Activated naive CD4-positive, alpha-beta T cell treated with anti-CD3 and anti-CD28 coated beads, Interleukin-2, amount 10 ng/mL, durations not matched to agents 7 days and 5 days (primary cell): ENCODE results near the gene KNSTRN.

Experiments
- CTCF ChIA-PET: fragments of 350-600 bp; sonication (Branson Sonifier 250); formaldehyde crosslinking; loops from one replicate; lab custom pipeline; 2021; ENCODE audit warnings: antibody characterized with exemption; lab: Charles Lee
- DNase-seq: peaks from one replicate; pipeline ENCODE4 v3.0.0-alpha.2; 2020
- H3K27ac Mint-ChIP-seq: one replicate; pipeline ENCODE4 v1.8.0; 2021; ENCODE audit warnings: mild to moderate bottlenecking, moderate library complexity, mixed read lengths
- H3K27me3 Mint-ChIP-seq: one replicate; pipeline ENCODE4 v1.8.0; 2021; ENCODE audit warnings: mild to moderate bottlenecking, mixed read lengths
- H3K36me3 Mint-ChIP-seq: one replicate; pipeline ENCODE4 v1.8.0; 2021; ENCODE audit warnings: mixed read lengths
- H3K4me1 Mint-ChIP-seq: one replicate; pipeline ENCODE4 v1.8.0; 2021; ENCODE audit warnings: mixed read lengths
- H3K4me3 Mint-ChIP-seq: one replicate; pipeline ENCODE4 v1.8.0; 2021; ENCODE audit warnings: mild to moderate bottlenecking, moderate library complexity, mixed read lengths
- H3K9me3 Mint-ChIP-seq: one replicate; pipeline ENCODE4 v1.8.0; 2021; ENCODE audit warnings: mixed read lengths

KNSTRN gene

DNA sequence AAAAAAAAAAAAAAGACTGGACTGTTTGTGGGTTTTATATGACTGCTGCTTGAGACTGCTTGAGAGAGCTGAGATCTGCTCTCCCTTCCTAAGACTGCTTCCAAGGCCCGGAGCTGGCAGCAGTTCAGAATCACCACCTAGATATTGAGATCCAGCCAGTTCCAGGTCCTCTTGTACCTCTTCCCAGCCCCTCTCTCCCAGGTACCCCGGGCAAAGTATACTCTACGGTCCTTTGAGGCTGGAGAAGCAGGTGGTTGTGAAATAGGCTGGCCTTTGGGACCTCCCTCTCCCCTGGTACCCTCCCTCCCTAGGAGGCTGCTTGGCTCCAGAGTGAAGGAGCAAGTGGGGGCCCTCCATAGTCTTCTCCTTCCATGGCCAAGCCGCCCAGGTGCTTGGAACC is 45.7 kb downstream of the KNSTRN start:
- Mint-ChIP-seq H3K27me3 (peaks cover 34% of the 10 kb centered on the region), H3K4me1 (no peaks in the 10 kb centered on the region), H3K4me3 (no peak overlapping the region), H3K9me3 (no peaks in the 10 kb centered on the region), H3K36me3 (no peaks in the 10 kb centered on the region), H3K27ac (no peak overlapping the region)
- CTCF ChIA-PET, result interaction anchor here (0.7 kb wide), 1 partner anchor 81 kb away, joined by 3 read pairs; no protein-coding TSS in a partner anchor
- no peak for DNase-seq

- Mint-ChIP-seq H3K4me3 (no peak overlapping the region), H3K27ac (no peak overlapping the region), H3K36me3 (no peaks in the 10 kb centered on the region), H3K4me1 (peaks cover under 1% of the 10 kb centered on the region), H3K27me3 (peaks cover 42% of the 10 kb centered on the region), H3K9me3 (no peaks in the 10 kb centered on the region)
- CTCF ChIA-PET, result interaction anchor here (0.7 to 1.4 kb wide), 3 partner anchors 78 to 86 kb away, joined by 3 to 4 read pairs (median 3); no protein-coding TSS in a partner anchor
- DNase-seq, result no peak
These were observed 46.7 kb downstream of the KNSTRN start for GRCh38 chr15:40429068-40429710.

GRCh38 chr15:40430271-40430805 is 47.8 kb downstream of the KNSTRN start:
- Mint-ChIP-seq H3K4me1 (peaks cover 6% of the 10 kb centered on the region), H3K27ac (no peak overlapping the region), H3K4me3 (no peak overlapping the region), H3K36me3 (no peaks in the 10 kb centered on the region), H3K9me3 (no peaks in the 10 kb centered on the region), H3K27me3 (peaks cover 54% of the 10 kb centered on the region)
- no peak for DNase-seq
- CTCF ChIA-PET, result interaction anchor here (0.6 to 1.9 kb wide), 4 partner anchors 10 to 96 kb away, joined by 3 to 5 read pairs (median 4); no protein-coding TSS in a partner anchor

GRCh38 chr15:40435023-40435709 is 52.6 kb downstream of the KNSTRN start:
- H3K27me3 Mint-ChIP-seq, result peaks cover 85% of the 10 kb centered on the region
- no peak overlapping the region for H3K4me3 Mint-ChIP-seq
- H3K9me3 Mint-ChIP-seq, result no peaks in the 10 kb centered on the region
- peak overlapping the region; percentile 42 for H3K27ac Mint-ChIP-seq
- H3K36me3 Mint-ChIP-seq, result no peaks in the 10 kb centered on the region
- DNase-seq, result no peak
- H3K4me1 Mint-ChIP-seq, result peaks cover 29% of the 10 kb centered on the region
- CTCF ChIA-PET, result interaction anchor here (1.1 kb wide), 1 partner anchor 67 kb away, joined by 3 read pairs; no protein-coding TSS in a partner anchor

DNA sequence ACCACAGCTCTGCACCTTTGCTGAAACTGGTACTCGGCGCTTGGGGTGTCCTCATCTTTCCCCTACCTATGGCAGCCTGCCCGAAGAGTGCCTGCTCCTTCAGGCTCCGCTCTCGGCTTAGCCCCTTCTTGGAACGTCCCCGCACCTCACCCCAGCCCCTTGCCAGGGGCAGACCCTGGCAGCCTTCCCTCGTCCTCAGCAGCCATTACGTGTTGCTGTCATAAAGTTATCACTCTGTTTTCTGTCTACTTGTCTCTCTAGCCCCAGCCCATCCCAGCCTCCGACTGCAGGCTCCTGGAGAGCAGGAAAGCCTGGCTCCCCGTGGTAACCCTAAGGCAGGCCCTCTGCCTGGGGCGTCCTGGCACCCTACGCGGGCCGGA is 53.2 kb downstream of the KNSTRN start:
- CTCF ChIA-PET, result interaction anchor here (1.1 kb wide), 1 partner anchor 67 kb away, joined by 3 read pairs; no protein-coding TSS in a partner anchor
- peak overlapping the region; percentile 29 for H3K4me3 Mint-ChIP-seq
- DNase-seq, result no peak
- H3K36me3 Mint-ChIP-seq, result no peaks in the 10 kb centered on the region
- H3K4me1 Mint-ChIP-seq, result peaks cover 30% of the 10 kb centered on the region
- no peak overlapping the region for H3K27ac Mint-ChIP-seq
- H3K9me3 Mint-ChIP-seq, result no peaks in the 10 kb centered on the region
- peaks cover 86% of the 10 kb centered on the region for H3K27me3 Mint-ChIP-seq

DNA sequence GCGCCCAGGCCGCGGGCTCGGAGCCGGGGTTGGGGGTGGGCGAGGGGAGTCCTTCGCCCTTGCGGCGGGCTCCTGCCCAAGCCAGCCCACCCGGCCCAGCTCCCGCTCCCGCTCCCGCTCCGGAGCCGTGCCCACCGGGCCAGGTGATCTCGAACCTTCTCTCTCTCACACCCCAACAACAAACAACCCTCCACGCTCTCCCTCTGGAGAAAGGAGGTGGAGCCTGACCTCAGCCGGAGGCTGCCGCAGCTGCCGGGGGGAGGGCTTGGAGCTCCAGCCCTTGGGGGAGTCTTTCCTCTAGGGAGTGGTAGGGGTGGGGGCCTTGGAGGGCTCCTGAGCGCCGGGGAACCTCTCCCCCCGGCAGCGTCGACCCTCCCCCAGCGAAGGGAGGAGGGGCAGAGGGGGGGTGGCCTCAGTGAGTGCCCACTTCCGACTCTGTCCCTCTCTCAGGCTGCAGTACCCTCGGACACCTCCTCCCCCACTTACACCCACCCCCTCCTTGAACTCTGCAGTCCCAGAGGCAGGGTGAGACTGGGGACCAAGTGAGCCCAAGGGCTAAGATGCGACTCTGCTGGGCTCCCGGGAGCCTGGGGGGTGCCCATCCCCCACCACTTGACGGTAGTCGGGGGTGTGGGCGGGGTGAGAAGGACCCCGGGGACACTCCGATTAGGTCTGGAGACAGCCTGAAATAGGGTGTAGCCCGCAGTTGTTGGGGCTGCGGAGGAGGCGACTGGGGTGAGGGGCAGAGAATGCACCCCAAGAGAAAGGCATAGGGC is 53.8 kb downstream of the KNSTRN start:
- H3K4me3 Mint-ChIP-seq, result peak overlapping the region; percentile 38
- CTCF ChIA-PET, result no interaction called here
- H3K4me1 Mint-ChIP-seq, result peaks cover 30% of the 10 kb centered on the region
- H3K36me3 Mint-ChIP-seq, result no peaks in the 10 kb centered on the region
- DNase-seq, result peak; percentile 42
- no peak overlapping the region for H3K27ac Mint-ChIP-seq
- H3K9me3 Mint-ChIP-seq, result no peaks in the 10 kb centered on the region
- peaks cover 87% of the 10 kb centered on the region for H3K27me3 Mint-ChIP-seq

- H3K27me3 Mint-ChIP-seq, result peaks cover 90% of the 10 kb centered on the region
- H3K4me1 Mint-ChIP-seq, result peaks cover 30% of the 10 kb centered on the region
- CTCF ChIA-PET, result no interaction called here
- no peak for DNase-seq
- no peak overlapping the region for H3K27ac Mint-ChIP-seq
- no peaks in the 10 kb centered on the region for H3K9me3 Mint-ChIP-seq
- no peak overlapping the region for H3K4me3 Mint-ChIP-seq
- H3K36me3 Mint-ChIP-seq, result no peaks in the 10 kb centered on the region
These were observed 54.6 kb downstream of the KNSTRN start for GRCh38 chr15:40436892-40437751.

DNA sequence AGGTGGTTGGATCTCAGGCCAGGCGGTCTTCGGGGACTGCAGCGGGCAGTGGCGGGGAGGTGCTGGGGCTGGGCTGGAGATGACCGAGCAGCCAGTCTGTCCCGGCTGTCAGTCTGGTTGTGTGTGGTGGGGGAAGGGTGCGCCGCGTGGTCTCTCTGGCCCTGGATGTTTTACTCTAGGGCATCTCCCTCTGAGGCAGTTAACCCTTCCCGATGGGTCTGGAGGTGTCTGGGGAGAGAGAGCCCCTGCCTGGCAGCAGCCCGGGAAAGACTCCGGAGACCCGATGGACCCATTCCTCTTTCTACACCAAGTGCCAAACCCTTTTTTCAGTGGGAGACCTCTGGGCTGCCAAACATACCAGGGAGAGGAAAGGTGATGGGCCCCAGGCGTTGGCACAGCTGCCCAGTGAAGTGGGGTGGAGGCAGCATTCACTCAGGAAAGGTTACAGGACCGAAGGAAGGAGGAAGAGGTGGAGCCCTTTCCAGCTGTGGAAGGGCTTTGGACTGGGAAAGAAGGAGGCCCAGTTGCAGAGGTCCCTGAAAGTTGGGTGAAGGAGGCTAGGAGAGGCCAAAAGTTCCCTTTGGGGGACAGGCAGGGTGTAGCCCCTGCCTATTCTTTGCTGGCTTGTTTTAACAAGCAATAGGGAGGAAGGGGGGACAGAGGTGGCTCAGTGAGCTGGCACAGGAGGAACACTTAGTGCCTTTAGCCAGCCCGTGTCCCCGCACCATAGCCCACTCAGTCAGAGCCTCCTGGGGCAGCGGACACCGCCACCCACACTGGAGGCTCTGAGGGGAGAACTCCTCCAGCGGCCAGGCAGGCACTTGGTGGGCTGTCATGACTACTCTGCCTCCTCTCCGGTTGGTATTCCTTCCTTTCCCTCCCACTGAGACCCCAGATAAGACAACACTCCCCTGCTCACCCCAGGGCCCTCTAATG is 55.5 kb downstream of the KNSTRN start:
- no peaks in the 10 kb centered on the region for H3K9me3 Mint-ChIP-seq
- peaks cover 90% of the 10 kb centered on the region for H3K27me3 Mint-ChIP-seq
- no peak for DNase-seq
- H3K4me3 Mint-ChIP-seq, result no peak overlapping the region
- CTCF ChIA-PET, result no interaction called here
- H3K4me1 Mint-ChIP-seq, result peaks cover 38% of the 10 kb centered on the region
- H3K27ac Mint-ChIP-seq, result no peak overlapping the region
- H3K36me3 Mint-ChIP-seq, result peaks cover 6% of the 10 kb centered on the region

- Mint-ChIP-seq H3K4me3 (no peak overlapping the region), H3K27me3 (peaks cover 91% of the 10 kb centered on the region), H3K36me3 (peaks cover 9% of the 10 kb centered on the region), H3K27ac (no peak overlapping the region), H3K9me3 (no peaks in the 10 kb centered on the region), H3K4me1 (peaks cover 45% of the 10 kb centered on the region)
- DNase-seq, result no peak
- CTCF ChIA-PET, result interaction anchor here (1.1 to 1.4 kb wide), 2 partner anchors 100 to 101 kb away, joined by 3 to 5 read pairs; no protein-coding TSS in a partner anchor
These were observed 56.2 kb downstream of the KNSTRN start for GRCh38 chr15:40438712-40439111.

- Mint-ChIP-seq H3K27me3 (peaks cover 84% of the 10 kb centered on the region), H3K9me3 (no peaks in the 10 kb centered on the region), H3K4me3 (peak overlapping the region; percentile 83), H3K4me1 (peaks cover 49% of the 10 kb centered on the region), H3K27ac (peak overlapping the region; percentile 15), H3K36me3 (peaks cover 12% of the 10 kb centered on the region)
- no peak for DNase-seq
- CTCF ChIA-PET, result interaction anchor here (0.8 to 1.7 kb wide), 7 partner anchors 9 to 150 kb away, joined by 3 to 8 read pairs (median 3); no protein-coding TSS in a partner anchor
These were observed 57.0 kb downstream of the KNSTRN start for GRCh38 chr15:40439461-40439959.

DNA sequence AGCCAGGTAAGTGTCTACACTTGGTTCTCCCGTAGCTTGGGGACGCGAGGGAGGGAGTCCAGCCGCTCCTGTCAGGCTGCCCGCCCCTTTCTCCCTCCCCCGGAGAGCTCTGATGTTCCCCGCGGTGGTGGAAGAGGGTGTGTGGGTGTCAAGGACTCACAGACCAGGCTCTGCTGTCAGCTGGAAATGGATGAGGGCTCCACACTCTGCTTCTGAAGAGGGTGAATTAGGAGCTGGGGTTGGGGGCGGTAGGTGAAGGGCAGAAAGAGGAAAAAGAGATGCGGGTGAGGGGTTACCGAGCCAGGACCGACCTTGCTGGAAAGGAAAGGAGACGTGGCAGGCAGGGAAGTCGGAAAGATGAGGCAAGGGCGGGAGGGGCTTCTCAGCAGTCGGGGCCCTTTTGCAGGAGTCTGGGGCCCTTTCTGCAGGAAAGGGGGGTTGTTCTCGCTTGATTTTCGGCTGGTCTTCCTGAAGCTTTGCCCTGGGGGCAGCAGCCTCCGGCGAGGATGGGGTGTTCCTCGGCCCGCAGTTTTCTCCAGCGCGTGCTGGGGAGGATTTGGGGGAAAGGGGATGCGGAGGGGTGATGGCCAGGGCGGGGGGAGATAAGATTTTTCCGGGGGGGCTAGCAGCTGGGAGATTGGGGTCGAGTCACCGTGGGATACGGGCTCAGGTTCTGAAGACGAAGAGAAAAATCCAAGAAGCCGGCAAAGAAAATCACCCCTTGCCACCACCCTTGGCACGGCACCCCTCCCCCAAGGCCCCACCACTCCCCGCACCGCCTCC is 57.6 kb downstream of the KNSTRN start:
- CTCF ChIA-PET, result interaction anchor here (0.6 to 4.8 kb wide), 9 partner anchors 9 to 150 kb away, joined by 3 to 19 read pairs (median 4); no protein-coding TSS in a partner anchor
- peaks cover 78% of the 10 kb centered on the region for H3K27me3 Mint-ChIP-seq
- H3K4me3 Mint-ChIP-seq, result peak overlapping the region; percentile 83
- H3K36me3 Mint-ChIP-seq, result peaks cover 12% of the 10 kb centered on the region
- peak overlapping the region; percentile 25 for H3K27ac Mint-ChIP-seq
- DNase-seq, result peak; percentile 59
- H3K4me1 Mint-ChIP-seq, result peaks cover 52% of the 10 kb centered on the region
- H3K9me3 Mint-ChIP-seq, result no peaks in the 10 kb centered on the region
